Panc1 (cell line): Measurements from ENCODE around the gene DECR2.

Experiments used
- CTCF ChIP-seq: fragments of 450-650 bp; IDR thresholded peaks from 2 replicates; pipeline ENCODE4 v1.5.1; 2017; ENCODE audit warnings: mild to moderate bottlenecking
- POLR2AphosphoS5 ChIP-seq: IDR thresholded peaks from 2 replicates; pipeline ENCODE4 v1.6.1; 2012; ENCODE audit warnings: mild to moderate bottlenecking, low read depth, low read length, moderate library complexity
- REST ChIP-seq, 2 experiments: IDR thresholded peaks; 2 replicates each; pipeline ENCODE4 v1.6.1; 2011 to 2012; ENCODE audit warnings: low read depth in 2 of 2, control low read depth in 1 of 2, low read length in 1 of 2, mild to moderate bottlenecking in 1 of 2, moderate library complexity in 1 of 2; ENCODE audit not compliant: insufficient read depth in 1 of 2
- SIN3A ChIP-seq: IDR thresholded peaks from 2 replicates; pipeline ENCODE4 v1.6.1; 2012; ENCODE audit warnings: low read depth, mild to moderate bottlenecking, low read length, moderate library complexity, borderline replicate concordance; ENCODE audit not compliant: insufficient read depth
- TCF7L2 ChIP-seq: IDR thresholded peaks from 2 replicates; pipeline ENCODE4 v1.6.1; 2011; ENCODE audit warnings: mild to moderate bottlenecking, low read depth, low read length, inconsistent platforms

GRCh38 chr16:410516-411178, 9.0 kb downstream of the DECR2 start:
- no peak for TF ChIP-seq CTCF
- no peak for TF ChIP-seq REST (IDR thresholded peaks at IDR 0.05; ENCODE audit: insufficient read depth in 1 of 2, low read depth in 2 of 2, low read length in 1 of 2)
- TF ChIP-seq SIN3A: no peak
- TF ChIP-seq POLR2AphosphoS5: no peak
- no peak for TF ChIP-seq TCF7L2
